Panc1 (cell line): ENCODE measurements around the gene SMIM27. TPM values are rescaled to one million over a fixed set of nuclear protein-coding genes. Genes with fewer than 3 reads are reported as not detected.

Experiments
- ATAC-seq: fragments of 200-7000 bp; cut with Tn5 transposase; 2 replicates; pipeline ENCODE4 v1.9.1; 2020; ENCODE audit warnings: mild to moderate bottlenecking, moderate library complexity
- BruUV-seq: library from RNA; stranded (reverse); fragments of 400-500 nt; replicated peaks from 2 replicates; lab custom pipeline; 2021; lab: Mats Ljungman, UMichigan
- CTCF ChIA-PET: fragments of 300-600 bp; sonication (Branson Sonifier 250); formaldehyde crosslinking; loops from one replicate; lab custom pipeline; 2022; ENCODE audit warnings: antibody characterized with exemption; lab: Charles Lee
- POLR2A ChIA-PET: fragments of 300-600 bp; sonication (Branson Sonifier 250); formaldehyde crosslinking; loops from one replicate; lab custom pipeline; 2022; ENCODE audit warnings: antibody characterized with exemption; lab: Charles Lee
- DNase-seq: peaks from one replicate; pipeline ENCODE4 v3.0.0-alpha.2; 2010; ENCODE audit warnings: low read depth, low spot score
- H3K27ac ChIP-seq: 2 replicates; pipeline ENCODE4 v1.5.1; 2011; ENCODE audit warnings: mild to moderate bottlenecking, low read length, inconsistent platforms
- H3K27me3 ChIP-seq: fragments of 200-500 bp; sonication (Bioruptor generic); 2 replicates; pipeline ENCODE4 v1.6.0; 2014; ENCODE audit warnings: low read length, inconsistent platforms; ENCODE audit not compliant: control insufficient read depth, insufficient read depth
- H3K36me3 ChIP-seq: fragments of 200-500 bp; sonication (Bioruptor generic); 2 replicates; pipeline ENCODE4 v1.5.1; 2014; ENCODE audit warnings: inconsistent platforms, mild to moderate bottlenecking, low read length, moderate library complexity; ENCODE audit not compliant: control insufficient read depth, insufficient read depth
- H3K4me1 ChIP-seq: 2 replicates; pipeline ENCODE4 v1.5.1; 2011; ENCODE audit warnings: inconsistent platforms, mild to moderate bottlenecking, low read length, moderate library complexity; ENCODE audit not compliant: control insufficient read depth, insufficient read depth
- H3K4me3 ChIP-seq, 2 experiments: 2 replicates each; pipeline ENCODE4 v1.5.1; 2011 to 2012; ENCODE audit warnings: low read depth in 2 of 2, low read length in 2 of 2, mild to moderate bottlenecking in 2 of 2, inconsistent platforms in 1 of 2, moderate library complexity in 1 of 2
- H3K9me3 ChIP-seq: fragments of 200-500 bp; sonication (Bioruptor generic); 2 replicates; pipeline ENCODE4 v1.5.1; 2014; ENCODE audit warnings: low read depth, mild to moderate bottlenecking, inconsistent platforms, low read length, moderate library complexity; ENCODE audit not compliant: control insufficient read depth, insufficient read depth
- POLR2AphosphoS5 ChIP-seq: IDR thresholded peaks from 2 replicates; pipeline ENCODE4 v1.6.1; 2012; ENCODE audit warnings: mild to moderate bottlenecking, low read depth, low read length, moderate library complexity
- SIN3A ChIP-seq: IDR thresholded peaks from 2 replicates; pipeline ENCODE4 v1.6.1; 2012; ENCODE audit warnings: low read depth, mild to moderate bottlenecking, low read length, moderate library complexity, borderline replicate concordance; ENCODE audit not compliant: insufficient read depth
- TCF7L2 ChIP-seq: IDR thresholded peaks from 2 replicates; pipeline ENCODE4 v1.6.1; 2011; ENCODE audit warnings: mild to moderate bottlenecking, low read depth, low read length, inconsistent platforms
- in situ Hi-C: cut with HindIII; loops from 2 replicates; pipeline ENCODE4 v1.10.0; 2016; ENCODE audit warnings: low sequenced_read_pairs, low pct_unique_long_range_greater_than_20kb
- intact Hi-C: fragments of 100-400 bp; cut with micrococcal nuclease; formaldehyde crosslinking; loops from one replicate; pipeline ENCODE4 v1.10.0; 2022; ENCODE audit not compliant: unreplicated experiment
- total RNA-seq: library from RNA; stranded (reverse); gene quantifications from one replicate; pipeline ENCODE4 v1.2.1, GENCODE V29; 2021; ENCODE audit not compliant: unreplicated experiment
- TF ChIP-seq, protein P1 (sequence below): fragments of 450-650 bp; IDR thresholded peaks from 2 replicates; pipeline ENCODE4 v1.5.1; 2017; ENCODE audit warnings: mild to moderate bottlenecking
- TF ChIP-seq, protein P2 (sequence below), 2 experiments: IDR thresholded peaks; 2 replicates each; pipeline ENCODE4 v1.6.1; 2011 to 2012; ENCODE audit warnings: low read depth in 2 of 2, control low read depth in 1 of 2, low read length in 1 of 2, mild to moderate bottlenecking in 1 of 2, moderate library complexity in 1 of 2; ENCODE audit not compliant: insufficient read depth in 1 of 2

SMIM27 gene
- total RNA-seq, 1 experiment from 2014 or later = 14.3 TPM

DNA sequence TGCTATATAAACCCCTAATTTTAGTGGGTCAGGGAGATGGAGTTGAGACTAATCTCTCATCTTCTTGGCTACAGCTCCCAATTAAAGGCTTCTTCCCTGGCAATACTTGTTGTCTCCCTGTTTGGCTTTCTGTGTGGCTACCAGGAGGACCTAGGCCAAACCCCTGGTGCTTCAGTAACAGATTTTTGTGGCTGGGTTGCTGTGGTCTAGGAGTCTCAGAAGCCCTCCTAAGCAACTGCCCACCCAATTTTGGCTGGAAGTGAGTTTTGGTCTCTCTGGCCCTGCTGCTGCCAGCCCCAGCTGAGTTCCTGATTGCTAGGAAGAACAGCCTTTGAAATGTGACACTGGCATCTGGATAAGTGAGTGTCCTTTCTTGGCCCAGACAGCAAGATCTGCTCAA lies 35.9 kb upstream of the SMIM27 start:
- TF ChIP-seq, protein P1, sequence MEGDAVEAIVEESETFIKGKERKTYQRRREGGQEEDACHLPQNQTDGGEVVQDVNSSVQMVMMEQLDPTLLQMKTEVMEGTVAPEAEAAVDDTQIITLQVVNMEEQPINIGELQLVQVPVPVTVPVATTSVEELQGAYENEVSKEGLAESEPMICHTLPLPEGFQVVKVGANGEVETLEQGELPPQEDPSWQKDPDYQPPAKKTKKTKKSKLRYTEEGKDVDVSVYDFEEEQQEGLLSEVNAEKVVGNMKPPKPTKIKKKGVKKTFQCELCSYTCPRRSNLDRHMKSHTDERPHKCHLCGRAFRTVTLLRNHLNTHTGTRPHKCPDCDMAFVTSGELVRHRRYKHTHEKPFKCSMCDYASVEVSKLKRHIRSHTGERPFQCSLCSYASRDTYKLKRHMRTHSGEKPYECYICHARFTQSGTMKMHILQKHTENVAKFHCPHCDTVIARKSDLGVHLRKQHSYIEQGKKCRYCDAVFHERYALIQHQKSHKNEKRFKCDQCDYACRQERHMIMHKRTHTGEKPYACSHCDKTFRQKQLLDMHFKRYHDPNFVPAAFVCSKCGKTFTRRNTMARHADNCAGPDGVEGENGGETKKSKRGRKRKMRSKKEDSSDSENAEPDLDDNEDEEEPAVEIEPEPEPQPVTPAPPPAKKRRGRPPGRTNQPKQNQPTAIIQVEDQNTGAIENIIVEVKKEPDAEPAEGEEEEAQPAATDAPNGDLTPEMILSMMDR = no peak
- TF ChIP-seq SIN3A = no peak
- TF ChIP-seq, protein P2, sequence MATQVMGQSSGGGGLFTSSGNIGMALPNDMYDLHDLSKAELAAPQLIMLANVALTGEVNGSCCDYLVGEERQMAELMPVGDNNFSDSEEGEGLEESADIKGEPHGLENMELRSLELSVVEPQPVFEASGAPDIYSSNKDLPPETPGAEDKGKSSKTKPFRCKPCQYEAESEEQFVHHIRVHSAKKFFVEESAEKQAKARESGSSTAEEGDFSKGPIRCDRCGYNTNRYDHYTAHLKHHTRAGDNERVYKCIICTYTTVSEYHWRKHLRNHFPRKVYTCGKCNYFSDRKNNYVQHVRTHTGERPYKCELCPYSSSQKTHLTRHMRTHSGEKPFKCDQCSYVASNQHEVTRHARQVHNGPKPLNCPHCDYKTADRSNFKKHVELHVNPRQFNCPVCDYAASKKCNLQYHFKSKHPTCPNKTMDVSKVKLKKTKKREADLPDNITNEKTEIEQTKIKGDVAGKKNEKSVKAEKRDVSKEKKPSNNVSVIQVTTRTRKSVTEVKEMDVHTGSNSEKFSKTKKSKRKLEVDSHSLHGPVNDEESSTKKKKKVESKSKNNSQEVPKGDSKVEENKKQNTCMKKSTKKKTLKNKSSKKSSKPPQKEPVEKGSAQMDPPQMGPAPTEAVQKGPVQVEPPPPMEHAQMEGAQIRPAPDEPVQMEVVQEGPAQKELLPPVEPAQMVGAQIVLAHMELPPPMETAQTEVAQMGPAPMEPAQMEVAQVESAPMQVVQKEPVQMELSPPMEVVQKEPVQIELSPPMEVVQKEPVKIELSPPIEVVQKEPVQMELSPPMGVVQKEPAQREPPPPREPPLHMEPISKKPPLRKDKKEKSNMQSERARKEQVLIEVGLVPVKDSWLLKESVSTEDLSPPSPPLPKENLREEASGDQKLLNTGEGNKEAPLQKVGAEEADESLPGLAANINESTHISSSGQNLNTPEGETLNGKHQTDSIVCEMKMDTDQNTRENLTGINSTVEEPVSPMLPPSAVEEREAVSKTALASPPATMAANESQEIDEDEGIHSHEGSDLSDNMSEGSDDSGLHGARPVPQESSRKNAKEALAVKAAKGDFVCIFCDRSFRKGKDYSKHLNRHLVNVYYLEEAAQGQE (IDR thresholded peaks at IDR 0.05; ENCODE audit: insufficient read depth in 1 of 2, low read depth in 2 of 2, low read length in 1 of 2) = no peak
- TF ChIP-seq POLR2AphosphoS5 = no peak
- TF ChIP-seq TCF7L2 = no peak
- Histone ChIP-seq H3K27ac (no peak overlapping the region), H3K9me3 (peaks cover 29% of the 10 kb centered on the region), H3K27me3 (no peaks in the 10 kb centered on the region), H3K4me1 (no peaks in the 10 kb centered on the region), H3K36me3 (no peaks in the 10 kb centered on the region), H3K4me3 (no peak overlapping the region)
- intact Hi-C loops = loop anchor here (10.0 kb wide), 1 partner anchor 141 kb away; no protein-coding TSS in a partner anchor
- ChIA-PET POLR2A (no interaction called here), CTCF (no interaction called here)
- in situ Hi-C loops = no loop called here
- no peak for DNase-seq
- ATAC-seq = no peak
- BruUV-seq = no TSS peak

GRCh38 chr9:32518276-32518675 lies 33.9 kb upstream of the SMIM27 start:
- CTCF ChIA-PET = no interaction called here
- Histone ChIP-seq H3K4me3 (no peak overlapping the region), H3K27me3 (no peaks in the 10 kb centered on the region), H3K4me1 (peaks cover 8% of the 10 kb centered on the region), H3K9me3 (peaks cover 29% of the 10 kb centered on the region), H3K36me3 (no peaks in the 10 kb centered on the region), H3K27ac (no peak overlapping the region)
- intact Hi-C loops (loop anchor here (10.0 kb wide), 1 partner anchor 143 kb away; no protein-coding TSS in a partner anchor), in situ Hi-C loops (no loop called here)
- POLR2A ChIA-PET = no interaction called here
- ATAC-seq (no peak), DNase-seq (no peak)
- TF ChIP-seq, protein P1 = no peak
- TF ChIP-seq POLR2AphosphoS5 = no peak
- BruUV-seq = no TSS peak
